BE2C (cell line): ENCODE data around the gene RNF34.

Experiments used
- DNase-seq: peaks from one replicate; pipeline ENCODE4 v3.0.0-alpha.2; 2020
- H3K27me3 ChIP-seq: fragments of 250-450 bp; sonication (Bioruptor Pico); 2 replicates; pipeline ENCODE4 v1.5.1; 2020; ENCODE audit warnings: mild to moderate bottlenecking
- H3K36me3 ChIP-seq: fragments of 250-450 bp; sonication (Bioruptor Pico); 2 replicates; pipeline ENCODE4 v1.5.1; 2020; ENCODE audit warnings: mild to moderate bottlenecking
- H3K4me1 ChIP-seq: fragments of 250-450 bp; sonication (Bioruptor Pico); 2 replicates; pipeline ENCODE4 v1.5.1; 2020
- H3K4me3 ChIP-seq: 2 replicates; pipeline ENCODE4 v1.5.1; 2011; ENCODE audit warnings: low read depth, low read length
- H3K9me3 ChIP-seq: fragments of 250-450 bp; sonication (Bioruptor Pico); 2 replicates; pipeline ENCODE4 v1.5.1; 2020
- TF ChIP-seq, protein P1 (sequence below): IDR thresholded peaks from 2 replicates; pipeline ENCODE4 v1.5.1; 2012; ENCODE audit warnings: mild to moderate bottlenecking, low read depth, low read length

The RNF34 gene

DNA sequence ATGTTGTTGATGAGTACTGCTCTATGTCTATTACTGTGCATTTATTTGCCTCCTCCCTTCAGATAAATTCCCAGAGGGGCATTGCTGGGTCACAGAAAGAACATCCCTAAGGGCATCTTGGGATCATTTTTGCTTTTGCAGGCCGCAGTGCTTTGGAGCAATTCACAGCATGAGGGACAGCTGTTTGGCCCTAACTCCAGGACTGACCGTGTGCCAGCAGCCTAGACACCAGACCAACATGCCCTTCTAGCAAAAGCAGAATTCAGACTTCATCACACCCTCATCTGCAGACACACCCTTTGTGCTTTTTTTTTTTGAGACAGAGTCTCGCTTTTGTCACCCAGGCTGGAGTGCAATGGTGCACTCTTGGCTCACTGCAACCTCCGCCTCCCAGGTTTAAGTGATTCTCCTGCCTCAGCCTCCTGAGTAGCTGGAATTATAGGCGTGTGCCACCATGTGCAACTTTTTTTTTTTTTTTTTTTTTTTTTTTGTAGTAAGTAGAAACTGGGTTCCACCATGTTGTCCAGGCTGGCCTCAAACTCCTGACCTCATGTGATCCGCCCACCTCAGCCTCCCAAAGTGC lies 31.0 kb downstream of the RNF34 start:
- Histone ChIP-seq H3K36me3 (peaks cover 84% of the 10 kb centered on the region), H3K4me1 (no peaks in the 10 kb centered on the region), H3K4me3 (no peak overlapping the region), H3K27me3 (no peaks in the 10 kb centered on the region), H3K9me3 (no peaks in the 10 kb centered on the region)
- no peak for DNase-seq
- TF ChIP-seq, protein P1, sequence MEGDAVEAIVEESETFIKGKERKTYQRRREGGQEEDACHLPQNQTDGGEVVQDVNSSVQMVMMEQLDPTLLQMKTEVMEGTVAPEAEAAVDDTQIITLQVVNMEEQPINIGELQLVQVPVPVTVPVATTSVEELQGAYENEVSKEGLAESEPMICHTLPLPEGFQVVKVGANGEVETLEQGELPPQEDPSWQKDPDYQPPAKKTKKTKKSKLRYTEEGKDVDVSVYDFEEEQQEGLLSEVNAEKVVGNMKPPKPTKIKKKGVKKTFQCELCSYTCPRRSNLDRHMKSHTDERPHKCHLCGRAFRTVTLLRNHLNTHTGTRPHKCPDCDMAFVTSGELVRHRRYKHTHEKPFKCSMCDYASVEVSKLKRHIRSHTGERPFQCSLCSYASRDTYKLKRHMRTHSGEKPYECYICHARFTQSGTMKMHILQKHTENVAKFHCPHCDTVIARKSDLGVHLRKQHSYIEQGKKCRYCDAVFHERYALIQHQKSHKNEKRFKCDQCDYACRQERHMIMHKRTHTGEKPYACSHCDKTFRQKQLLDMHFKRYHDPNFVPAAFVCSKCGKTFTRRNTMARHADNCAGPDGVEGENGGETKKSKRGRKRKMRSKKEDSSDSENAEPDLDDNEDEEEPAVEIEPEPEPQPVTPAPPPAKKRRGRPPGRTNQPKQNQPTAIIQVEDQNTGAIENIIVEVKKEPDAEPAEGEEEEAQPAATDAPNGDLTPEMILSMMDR, result no peak

DNA sequence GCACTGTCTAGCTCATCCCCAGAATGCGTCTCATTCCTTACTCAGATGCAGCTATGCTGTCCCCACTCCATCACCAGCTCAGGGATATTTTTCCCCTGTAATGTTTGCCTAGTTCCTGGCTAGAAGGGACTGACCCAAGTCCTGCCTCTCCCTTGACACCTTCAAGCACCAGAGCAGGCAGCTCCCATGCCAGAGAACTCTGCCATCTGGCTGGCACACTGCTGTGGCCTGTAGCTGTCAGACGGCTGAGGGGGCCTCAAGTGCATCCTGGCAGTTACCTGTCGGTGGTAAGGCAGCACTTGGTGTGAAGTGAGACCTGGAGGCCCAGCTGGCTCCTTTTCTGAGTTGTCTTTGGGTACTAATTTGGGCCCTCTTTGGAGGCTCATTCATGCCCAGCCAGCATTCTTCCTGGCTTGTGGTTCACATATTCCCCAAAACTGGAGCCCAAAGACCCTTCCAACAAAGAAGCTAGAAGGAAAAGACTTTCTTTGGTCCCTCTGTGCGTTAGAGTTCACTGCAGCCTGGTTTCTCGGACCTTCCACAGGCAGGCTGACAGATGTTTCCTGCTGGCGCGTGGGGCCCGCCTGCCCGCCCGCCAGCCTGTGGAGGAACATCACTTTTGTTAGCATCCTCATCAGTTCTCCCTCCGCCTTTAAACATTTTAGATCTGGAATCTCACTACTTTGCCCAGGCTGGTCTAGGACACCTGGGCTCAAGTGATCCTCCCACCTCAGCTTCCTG lies 33.0 kb downstream of the RNF34 start:
- H3K27me3 ChIP-seq, result no peaks in the 10 kb centered on the region
- TF ChIP-seq, protein P1, result no peak
- no peaks in the 10 kb centered on the region for H3K4me1 ChIP-seq
- no peak overlapping the region for H3K4me3 ChIP-seq
- DNase-seq, result no peak
- H3K9me3 ChIP-seq, result no peaks in the 10 kb centered on the region; the same call in 1 of the 2 replicates
- peaks cover 81% of the 10 kb centered on the region for H3K36me3 ChIP-seq

DNA sequence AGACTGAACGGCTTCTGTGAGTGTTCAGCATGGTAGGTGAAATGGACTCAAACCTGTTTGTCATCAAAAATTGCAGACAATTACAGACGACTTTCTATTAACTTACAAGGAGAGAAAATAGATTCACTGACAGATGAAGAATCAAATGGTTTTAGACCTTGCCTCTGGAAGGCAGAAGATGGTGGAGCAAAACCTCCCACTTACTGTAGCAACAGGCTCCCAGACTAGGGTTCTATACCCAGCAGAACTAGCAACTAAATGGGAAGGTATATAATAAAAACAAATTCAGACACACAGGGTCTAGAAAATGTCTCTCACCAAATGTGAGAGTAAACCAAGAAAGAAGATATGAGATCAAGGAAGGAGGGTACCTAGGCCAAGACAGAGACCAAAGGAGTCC lies 36.8 kb downstream of the RNF34 start:
- DNase-seq, result no peak
- H3K4me1 ChIP-seq, result no peaks in the 10 kb centered on the region
- H3K4me3 ChIP-seq, result no peak overlapping the region
- peaks cover 81% of the 10 kb centered on the region for H3K36me3 ChIP-seq
- no peaks in the 10 kb centered on the region for H3K27me3 ChIP-seq
- TF ChIP-seq, protein P1, result no peak
- H3K9me3 ChIP-seq, result no peaks in the 10 kb centered on the region; the same call in 1 of the 2 replicates

DNA sequence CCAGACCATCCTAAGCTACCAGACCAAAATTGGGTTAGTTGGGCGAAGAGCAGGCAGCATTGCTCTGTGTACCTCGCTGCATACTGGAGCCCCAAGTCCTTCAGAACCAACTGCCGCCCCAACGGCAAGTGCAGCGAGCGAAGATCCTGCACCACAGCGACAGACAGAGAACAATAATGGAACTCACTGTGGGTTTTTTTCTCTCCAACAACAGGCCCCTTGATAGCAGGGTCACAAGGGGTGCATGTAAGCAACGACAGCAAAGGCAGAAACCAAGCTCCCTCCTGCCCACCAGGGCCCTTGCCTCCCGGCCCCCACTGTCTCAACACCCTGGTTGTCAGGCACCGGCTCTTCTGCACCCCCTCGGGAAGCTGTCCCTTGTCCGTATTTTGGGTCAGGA lies 39.0 kb downstream of the RNF34 start:
- H3K27me3 ChIP-seq, result no peaks in the 10 kb centered on the region
- DNase-seq, result no peak
- no peaks in the 10 kb centered on the region; the same call in 1 of the 2 replicates for H3K9me3 ChIP-seq
- TF ChIP-seq, protein P1, result no peak
- no peaks in the 10 kb centered on the region for H3K4me1 ChIP-seq
- H3K36me3 ChIP-seq, result peaks cover 75% of the 10 kb centered on the region
- H3K4me3 ChIP-seq, result no peak overlapping the region

DNA sequence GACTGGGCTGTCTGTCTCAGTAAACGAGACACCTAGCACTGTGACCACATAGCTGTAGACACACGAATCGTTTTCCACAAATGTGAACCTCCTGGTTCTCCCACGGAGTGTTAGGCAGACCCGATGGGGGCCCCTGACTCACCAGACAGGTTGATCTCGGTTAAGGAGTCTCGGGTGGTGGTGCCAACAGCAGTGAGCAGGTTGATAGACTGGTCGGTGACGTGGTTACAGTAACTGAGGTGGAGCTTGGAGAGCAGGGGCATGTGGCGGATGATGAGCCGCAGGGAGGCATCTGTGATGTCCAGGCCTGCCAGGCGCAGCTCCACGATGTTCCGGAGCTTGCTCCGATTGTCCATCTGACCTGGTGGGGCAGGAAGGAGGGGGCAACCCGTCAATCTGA lies 39.8 kb downstream of the RNF34 start:
- Histone ChIP-seq H3K4me1 (no peaks in the 10 kb centered on the region), H3K9me3 (no peaks in the 10 kb centered on the region; the same call in 1 of the 2 replicates), H3K36me3 (peaks cover 74% of the 10 kb centered on the region), H3K4me3 (no peak overlapping the region), H3K27me3 (no peaks in the 10 kb centered on the region)
- no peak for DNase-seq
- TF ChIP-seq, protein P1, result no peak

DNA sequence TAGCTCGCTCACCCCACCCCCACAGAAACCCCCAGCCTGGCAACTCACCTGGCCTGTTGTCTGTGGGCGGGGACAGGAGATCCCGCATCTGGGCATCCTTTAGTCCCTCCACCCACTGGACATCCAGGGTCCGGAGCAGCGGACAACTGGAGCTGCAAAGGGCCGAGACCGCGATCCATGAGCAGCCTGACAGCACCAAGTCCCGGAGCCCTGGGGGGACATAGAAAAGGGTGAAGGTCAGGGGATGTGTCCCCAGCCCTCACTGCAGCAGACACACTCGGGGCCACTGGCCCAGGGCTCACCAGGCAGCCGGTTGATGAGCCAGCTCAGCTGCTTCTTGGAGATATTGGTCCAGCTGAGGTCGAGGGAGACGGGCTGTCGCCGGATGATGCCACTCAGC lies 40.9 kb downstream of the RNF34 start:
- Histone ChIP-seq H3K27me3 (no peaks in the 10 kb centered on the region), H3K4me3 (no peak overlapping the region), H3K36me3 (peaks cover 68% of the 10 kb centered on the region), H3K9me3 (no peaks in the 10 kb centered on the region; the same call in 1 of the 2 replicates), H3K4me1 (no peaks in the 10 kb centered on the region)
- DNase-seq, result no peak
- TF ChIP-seq, protein P1, result no peak
